Measurements from ENCODE around the gene EXOSC2.

Gene EXOSC2

DNA sequence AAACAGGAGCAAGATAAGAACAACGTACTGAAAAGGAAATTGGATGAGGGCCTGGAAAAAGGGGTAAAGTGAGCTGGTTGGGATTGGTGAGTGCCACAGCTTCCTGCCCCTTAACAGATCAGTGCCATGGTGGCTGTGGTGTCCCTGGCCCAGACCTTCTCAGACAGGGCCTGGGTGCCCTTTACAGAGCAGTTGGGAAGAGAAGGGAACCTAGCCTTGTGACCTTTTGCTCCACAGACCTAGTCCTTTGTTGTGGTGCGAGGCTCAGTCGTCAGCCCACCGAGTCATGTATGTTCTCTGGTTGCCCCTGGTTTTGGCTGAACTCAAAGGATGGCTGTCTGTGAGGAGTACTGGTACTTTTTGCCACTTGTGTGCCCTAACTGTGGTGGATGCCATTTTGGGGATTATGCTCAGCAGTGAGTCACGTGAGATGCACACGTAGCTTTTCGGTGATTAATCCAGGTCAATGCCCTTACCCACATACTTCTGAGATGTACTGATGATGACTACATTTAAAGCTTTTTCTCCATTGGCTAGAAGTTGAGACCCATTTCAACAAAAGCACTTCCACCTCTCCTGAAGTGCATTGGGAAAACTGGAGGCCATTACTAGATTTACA is 48.4 kb downstream of the EXOSC2 start:
- no peak for DNase-seq

DNA sequence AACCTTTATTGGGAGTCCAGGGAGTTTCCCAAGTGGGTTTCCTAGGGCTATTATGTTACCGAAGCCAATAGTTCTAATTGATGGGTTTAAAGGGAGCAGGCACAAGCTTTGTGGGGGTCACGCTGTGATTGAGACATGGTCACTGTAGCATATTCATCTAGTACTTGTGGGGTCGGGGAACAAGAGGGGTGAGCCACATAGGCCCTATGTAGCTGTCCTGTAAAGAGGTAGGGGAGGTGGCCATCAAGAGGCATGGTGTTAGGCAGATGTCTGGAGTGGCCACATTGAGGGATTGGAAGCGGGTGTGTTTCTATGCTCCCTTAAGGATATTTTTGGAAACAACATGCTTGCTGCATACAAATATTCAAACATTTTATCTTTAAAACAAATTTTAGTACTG is 50.1 kb downstream of the EXOSC2 start:
- DNase-seq: no peak

DNA sequence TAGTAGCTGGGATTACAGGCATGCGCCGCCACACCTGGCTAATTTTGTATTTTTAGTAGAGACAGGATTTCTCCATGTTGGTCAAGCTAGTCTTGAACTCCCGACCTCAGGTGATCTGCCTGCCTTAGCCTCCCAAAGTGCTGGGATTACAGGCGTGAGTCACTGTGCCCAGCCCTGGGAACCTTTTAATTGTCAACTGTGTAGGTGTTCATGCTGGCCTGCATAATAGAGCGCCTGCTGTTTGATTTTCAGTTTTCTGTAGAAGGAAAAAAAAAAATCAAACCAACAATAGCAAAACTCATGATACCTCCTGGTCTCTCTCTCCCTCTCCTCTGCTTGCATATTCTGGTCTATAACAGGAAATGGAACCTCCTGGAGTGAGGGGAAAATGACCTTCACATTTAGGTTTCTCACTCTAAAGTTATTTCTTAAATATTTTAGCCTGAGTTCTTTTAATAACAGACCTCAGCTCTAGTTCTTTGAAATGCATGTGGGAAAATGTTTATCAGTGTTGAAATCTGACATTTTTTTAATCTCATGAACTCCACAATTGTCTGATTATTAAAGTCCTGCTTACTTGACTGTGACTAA is 51.7 kb downstream of the EXOSC2 start:
- no peak for DNase-seq

DNA sequence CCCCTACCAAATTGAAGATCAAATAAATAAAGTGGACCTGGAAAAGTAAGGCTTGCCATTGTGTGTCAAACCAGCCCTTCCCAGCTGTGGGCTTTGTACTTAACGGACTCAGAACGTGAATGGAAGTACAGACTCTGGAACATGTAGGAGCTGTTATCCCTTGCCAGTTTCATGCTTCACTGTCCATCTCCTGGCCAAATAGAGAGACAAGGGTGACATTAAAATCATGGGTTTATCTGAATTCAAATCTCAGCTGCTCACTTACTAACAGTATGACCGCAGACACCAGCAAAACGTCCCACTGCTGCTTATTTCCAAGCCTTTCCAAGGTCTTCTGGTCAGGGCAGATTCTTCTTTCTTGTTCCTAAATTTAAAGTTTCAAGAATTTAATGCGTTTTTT is 52.2 kb downstream of the EXOSC2 start:
- DNase-seq: no peak

DNA sequence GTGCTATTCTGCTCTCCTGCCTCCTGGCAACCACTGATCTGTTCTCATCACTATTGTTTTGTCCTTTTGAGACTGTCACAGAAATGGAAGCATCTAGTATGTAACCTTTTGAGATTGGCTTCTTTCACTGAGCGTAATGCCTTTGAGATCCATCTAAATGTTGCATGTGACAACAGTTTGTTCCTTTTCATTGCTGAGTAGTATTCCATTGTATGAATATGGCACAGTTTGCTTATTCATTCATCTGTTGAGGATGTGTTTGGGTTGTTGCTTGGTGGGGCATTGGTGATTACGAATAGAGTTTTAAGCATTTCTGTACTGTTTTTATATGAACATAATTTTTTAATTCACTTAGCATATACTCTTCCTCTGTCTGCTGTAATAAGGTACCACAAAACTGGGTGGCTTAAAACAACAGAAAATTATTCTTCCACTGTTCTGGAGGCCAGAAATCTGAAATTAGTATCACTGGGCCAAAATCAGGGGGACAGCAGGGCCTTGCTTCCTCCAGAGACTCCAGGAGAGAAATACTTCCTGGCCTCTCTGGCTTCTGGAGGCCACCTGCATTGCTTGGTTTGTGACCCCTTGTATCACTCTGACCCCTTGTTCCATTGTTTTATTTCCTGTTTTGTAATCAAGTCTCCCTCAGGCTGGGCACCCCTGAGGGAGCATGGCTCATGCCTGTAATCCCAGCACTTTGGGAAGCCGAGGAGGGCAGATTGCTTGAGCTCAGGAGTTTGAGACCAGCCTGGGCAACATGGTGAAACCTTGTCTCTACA is 53.0 kb downstream of the EXOSC2 start:
- no peak for DNase-seq

DNA sequence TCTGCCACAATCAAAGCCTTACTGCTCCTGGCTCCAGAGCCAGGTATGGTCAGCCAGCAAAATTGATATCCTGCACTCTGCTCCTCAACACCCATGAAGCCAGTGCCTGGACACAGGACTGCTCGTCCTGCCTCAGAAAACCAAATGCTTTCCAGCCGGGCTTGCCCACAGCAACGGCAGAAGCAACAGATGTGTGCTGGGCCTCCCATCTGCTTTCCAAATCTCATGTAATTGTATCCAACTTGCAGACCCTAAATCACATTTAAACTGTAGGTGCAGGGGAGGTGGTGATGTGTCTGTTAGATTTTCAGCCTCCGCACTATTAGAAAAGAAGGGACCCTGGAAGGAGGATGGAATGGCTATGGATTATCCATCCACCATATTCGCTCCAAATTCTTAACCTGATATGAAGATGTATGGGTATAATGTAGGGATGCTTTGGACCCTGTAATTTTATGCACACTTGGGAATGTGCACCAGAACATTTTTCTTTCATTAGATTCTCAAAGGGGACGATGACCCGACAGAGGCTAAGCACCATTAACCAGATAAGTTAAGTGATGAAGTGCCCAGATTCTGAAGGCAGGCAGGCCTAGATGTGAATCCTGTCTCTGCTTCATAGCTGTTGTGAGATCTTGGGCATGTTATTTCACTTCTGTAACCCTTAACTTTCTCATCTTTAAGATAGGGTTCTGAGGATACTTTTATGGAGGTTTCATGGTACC is 58.2 kb downstream of the EXOSC2 start:
- no peak for DNase-seq

Measured in NCI-H1417 treated with DMSO at 0.1 percent for 48 hours (cell line).